GM11168 (cell line): ENCODE measurements around the gene ADCY10.

ENCODE experiments used
- in situ Hi-C: fragments of 300-500 bp; cut with MboI; formaldehyde crosslinking; loops from one replicate; pipeline ENCODE4 v1.12.0; 2022; ENCODE audit warnings: low sequenced_read_pairs; ENCODE audit not compliant: unreplicated experiment

Gene ADCY10

DNA sequence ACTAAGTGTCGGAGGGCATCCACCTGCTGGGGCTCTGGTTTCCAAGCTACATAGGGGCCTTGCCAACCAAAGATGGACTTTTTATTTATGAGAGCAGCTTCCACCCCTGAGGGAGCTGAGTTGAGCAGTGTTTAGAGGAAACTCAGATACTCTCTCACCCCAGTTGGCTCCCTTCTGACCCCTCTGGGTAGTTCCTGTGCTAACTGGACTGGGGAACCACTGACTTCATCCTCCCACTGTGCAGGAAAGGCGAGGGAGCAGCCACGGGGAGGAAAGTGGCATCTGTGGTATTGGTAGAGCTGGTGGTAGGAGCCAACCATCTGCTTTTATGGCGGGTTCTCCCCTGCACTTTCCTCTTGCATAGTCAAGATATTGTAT lies 121.8 kb downstream of the ADCY10 start:
- in situ Hi-C loops, result no loop called here

GRCh38 chr1:167791281-167792187 lies 122.4 kb downstream of the ADCY10 start:
- in situ Hi-C loops, result no loop called here

DNA sequence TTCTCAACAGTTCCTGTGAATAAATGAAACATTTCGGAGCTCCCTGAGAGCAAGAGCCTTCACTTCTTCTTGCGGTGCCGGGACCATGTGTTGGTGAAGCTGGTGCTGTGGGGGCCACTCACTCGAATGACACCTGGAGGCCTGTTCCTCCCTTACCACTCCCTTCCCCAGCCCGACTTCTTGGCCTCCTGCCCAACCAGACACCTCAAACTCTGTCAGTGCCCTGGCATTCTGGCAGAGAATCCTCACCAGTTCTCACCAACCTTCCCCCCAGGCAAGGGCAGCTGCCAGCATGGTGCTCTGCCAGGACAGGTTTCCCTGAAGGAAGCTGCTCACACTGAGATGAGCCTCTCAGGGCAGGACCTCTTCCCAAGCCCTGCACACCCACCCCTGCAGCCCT lies 123.8 kb downstream of the ADCY10 start:
- in situ Hi-C loops, result no loop called here

DNA sequence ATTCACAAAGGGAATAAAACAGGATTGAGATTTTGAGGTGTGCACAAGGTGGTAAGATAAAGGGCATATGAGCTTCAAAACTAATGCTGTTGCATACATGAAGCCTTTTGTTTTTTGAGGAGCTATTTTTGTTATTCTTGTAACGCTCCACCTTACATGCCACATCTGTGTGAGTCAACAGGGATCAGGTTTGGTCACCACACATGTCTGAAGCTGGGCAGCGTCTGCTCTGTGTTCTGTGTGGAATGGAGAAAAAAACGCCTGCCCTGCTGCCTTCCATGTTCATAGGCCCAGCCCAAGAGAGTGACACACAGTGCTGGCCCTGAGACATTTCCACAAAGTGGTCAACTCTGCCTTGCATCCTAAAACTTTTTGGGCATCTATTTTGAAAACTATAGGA lies 124.4 kb downstream of the ADCY10 start:
- in situ Hi-C loops, result no loop called here

GRCh38 chr1:167786502-167786901 lies 127.4 kb downstream of the ADCY10 start:
- in situ Hi-C loops, result no loop called here

DNA sequence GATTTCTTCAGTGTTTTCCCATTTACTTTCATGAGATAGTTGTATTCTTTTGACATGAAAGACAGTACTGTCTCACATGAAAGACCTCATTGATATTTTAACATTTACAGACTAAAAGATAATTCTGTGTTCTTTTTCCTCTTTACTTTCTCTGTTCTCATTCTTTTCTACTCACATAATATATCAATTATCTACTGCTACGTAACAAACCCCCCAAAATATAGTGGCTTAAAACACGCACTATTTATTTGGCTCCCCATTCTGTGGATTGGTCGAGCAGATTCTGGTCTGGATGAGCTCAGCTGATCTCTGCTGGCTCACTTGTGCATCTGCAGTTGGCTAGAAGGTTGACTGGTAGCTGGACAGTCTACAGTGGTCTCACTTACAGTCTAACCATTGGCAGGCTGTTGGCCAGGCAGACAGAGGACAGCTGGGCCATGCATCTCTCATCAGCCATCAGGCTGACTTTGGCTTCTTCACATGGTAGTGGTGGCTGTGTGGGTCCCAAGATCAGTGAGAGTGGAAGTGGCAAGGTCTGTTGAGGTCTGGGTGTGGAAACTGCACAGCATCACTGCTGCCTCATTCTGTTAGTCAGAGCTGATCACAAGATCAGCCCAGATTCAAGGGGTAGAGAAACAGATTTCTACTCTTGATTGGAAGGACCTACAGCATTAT lies 128.9 kb downstream of the ADCY10 start:
- in situ Hi-C loops, result no loop called here

GRCh38 chr1:167782946-167783345 lies 131.0 kb downstream of the ADCY10 start:
- in situ Hi-C loops, result no loop called here

DNA sequence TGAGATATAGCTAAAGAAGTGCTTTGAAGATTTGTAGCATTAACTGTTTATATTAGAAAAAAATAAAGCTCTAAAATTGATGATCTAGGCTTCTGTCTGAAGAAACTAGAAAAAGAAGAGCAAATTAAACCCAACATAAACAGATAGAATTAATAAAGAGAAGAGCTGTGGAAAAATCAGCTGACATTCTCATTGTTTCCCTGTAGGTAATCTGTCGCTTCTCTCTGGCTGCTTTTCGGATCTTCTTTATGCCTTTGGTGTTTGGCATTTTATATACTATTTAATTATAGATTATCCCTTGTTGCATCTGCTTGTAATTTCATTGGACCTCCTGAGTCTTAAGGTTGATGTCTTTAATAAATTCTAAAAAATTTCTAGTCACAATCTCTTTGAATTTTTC lies 132.4 kb downstream of the ADCY10 start:
- in situ Hi-C loops, result no loop called here

DNA sequence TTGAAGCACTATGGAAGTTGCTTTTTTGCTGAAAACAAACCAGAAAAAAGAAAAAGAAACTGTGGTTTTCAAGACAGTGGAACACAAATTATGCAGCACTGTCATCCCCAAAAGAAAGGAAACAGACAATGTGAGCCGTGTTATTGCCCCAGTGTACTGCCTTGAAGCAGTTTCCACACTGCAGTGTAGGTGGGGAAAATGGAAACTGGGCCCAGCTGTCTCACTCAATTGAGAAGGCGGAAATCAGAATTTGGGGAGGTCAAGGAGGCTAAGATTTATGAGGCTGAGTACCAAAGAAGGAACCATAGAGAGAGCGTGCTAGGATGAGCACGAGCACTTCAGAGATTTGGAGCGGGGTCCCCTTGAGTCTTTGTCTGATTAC lies 136.7 kb downstream of the ADCY10 start:
- in situ Hi-C loops, result no loop called here

- in situ Hi-C loops, result no loop called here
Observed at GRCh38 chr1:167776616-167777268, 137.2 kb downstream of the ADCY10 start.

DNA sequence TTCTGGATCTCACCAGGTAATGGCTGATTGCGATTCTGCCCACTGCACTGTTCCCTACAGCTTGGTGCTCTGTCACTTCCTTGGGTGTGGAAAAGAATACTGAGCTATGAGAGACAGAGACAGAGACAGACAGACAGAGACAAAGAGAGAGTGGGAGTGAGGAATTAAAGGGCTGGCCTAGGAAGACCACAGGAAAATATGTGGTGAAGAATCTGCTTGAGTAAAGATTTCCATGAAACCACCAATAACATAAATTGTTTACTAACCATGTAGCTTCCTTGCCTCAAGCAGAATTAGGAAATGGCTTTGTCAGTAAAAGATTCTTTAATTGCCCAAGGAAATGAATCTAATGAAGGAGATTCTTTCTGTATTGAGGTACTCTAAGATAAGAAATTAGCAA lies 137.8 kb downstream of the ADCY10 start:
- in situ Hi-C loops, result no loop called here

- in situ Hi-C loops, result no loop called here
Observed at GRCh38 chr1:167775178-167775577, 138.8 kb downstream of the ADCY10 start.

DNA sequence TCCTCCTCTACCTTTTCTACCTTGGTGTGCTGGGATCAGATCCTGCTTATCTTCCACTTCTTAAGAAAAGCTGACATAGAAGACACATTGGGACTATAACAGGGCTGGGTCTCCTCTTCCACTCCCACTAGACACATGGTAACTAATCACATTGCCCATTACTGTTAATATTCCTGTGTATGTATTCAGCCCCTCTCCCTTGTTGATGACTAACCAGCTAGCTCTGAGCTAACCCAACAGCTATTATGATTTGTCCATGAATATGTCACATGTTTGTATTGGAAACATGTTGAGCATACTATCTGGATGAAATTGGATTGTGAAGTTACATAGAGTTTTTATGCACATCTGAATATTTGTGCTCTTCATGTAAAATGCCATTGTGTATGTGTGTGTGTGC lies 139.2 kb downstream of the ADCY10 start:
- in situ Hi-C loops, result no loop called here

DNA sequence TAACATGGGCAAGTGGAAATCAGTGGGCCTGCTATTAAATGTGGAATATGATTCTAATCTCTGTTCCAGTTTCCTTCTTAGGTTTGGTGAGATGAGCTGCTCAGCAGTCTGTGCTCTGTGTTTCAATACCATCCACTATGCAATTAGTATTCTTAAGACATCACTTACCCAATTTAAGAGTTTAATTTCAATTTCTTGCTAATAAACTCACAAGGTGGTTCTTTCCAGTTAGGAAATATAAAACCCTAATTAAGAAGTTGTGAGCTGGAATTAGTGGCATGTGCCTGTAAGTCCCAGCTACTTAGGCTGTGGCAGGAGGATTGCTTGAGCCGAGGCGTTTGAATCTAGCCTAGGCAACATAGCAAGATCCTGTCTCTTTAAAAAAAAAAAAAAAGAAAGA lies 140.4 kb downstream of the ADCY10 start:
- in situ Hi-C loops, result no loop called here

DNA sequence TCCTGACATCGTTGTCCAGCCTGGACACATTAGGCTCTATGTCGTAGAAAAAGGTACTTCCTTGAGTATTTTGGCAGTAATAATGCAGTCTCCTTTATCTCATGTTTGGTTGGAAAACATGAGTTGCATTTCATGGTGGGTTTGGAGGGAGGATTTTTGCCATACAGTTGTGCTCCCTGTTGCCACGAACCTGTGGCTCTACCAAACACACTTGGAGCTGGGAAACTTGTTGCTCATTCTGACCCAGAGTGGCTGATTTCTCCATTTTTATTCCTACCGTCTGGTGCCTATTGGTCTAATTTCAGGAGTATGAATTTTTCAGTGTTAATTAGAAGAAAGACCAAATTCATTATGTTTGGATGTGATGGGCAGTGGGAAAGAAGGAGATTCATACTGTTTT lies 141.5 kb downstream of the ADCY10 start:
- in situ Hi-C loops, result no loop called here

- in situ Hi-C loops, result no loop called here
Observed at GRCh38 chr1:167770127-167770526, 143.8 kb downstream of the ADCY10 start.

GRCh38 chr1:167767761-167768160 lies 146.2 kb downstream of the ADCY10 start:
- in situ Hi-C loops, result no loop called here

GRCh38 chr1:167766538-167766937 lies 147.4 kb downstream of the ADCY10 start:
- in situ Hi-C loops, result no loop called here

DNA sequence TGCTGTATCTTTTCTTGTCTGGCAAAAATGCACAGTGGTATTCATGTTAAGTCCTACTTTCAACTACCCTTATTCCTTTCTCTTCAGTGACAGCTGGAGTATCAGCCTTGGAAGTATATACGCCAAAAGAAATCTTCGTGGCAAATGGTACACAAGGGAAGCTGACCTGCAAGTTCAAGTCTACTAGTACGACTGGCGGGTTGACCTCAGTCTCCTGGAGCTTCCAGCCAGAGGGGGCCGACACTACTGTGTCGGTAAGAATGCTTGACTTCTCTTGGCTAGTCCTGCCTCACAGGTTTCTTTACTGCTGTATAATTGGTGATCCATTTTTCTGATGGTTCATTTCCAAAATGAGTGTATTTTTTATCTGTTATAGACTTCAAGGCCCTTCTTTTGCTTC lies 148.4 kb downstream of the ADCY10 start:
- in situ Hi-C loops, result no loop called here

GRCh38 chr1:167764458-167765330 lies 149.2 kb downstream of the ADCY10 start:
- in situ Hi-C loops, result no loop called here
